Keratinocyte (primary cell): ENCODE measurements around the gene ANAPC2. TPM values are rescaled to one million over a fixed set of nuclear protein-coding genes. Genes with fewer than 3 reads are reported as not detected.

ENCODE experiments used
- DNase-seq: peaks from one replicate; pipeline ENCODE4 v3.0.0-alpha.2; 2011; ENCODE audit warnings: low read depth, missing footprints, low spot score
- FAIRE-seq: peaks from 2 replicates; lab custom pipeline; 2011; peaks lifted over from hg19 to GRCh38; lab: Jason Lieb, UNC
- H2AFZ ChIP-seq: 2 replicates; pipeline ENCODE4 v1.6.0; 2012; ENCODE audit warnings: low read length, control low read depth, inconsistent platforms; ENCODE audit not compliant: control insufficient read depth
- H3K27ac ChIP-seq: 2 replicates; pipeline ENCODE4 v1.5.1; 2011; ENCODE audit warnings: low read length; ENCODE audit not compliant: control insufficient read depth, insufficient read depth
- H3K27me3 ChIP-seq: 3 replicates; pipeline ENCODE4 v1.6.0; 2011; ENCODE audit warnings: low read length; ENCODE audit not compliant: control insufficient read depth, insufficient read depth; ENCODE audit errors: extremely low read depth
- H3K36me3 ChIP-seq, 2 experiments: 2 replicates in 1 of 2; 3 replicates in 1 of 2; pipeline ENCODE4 v1.5.1; 2011; ENCODE audit warnings: low read length in 2 of 2, mild to moderate bottlenecking in 1 of 2; ENCODE audit not compliant: control insufficient read depth in 2 of 2, insufficient read depth in 2 of 2; ENCODE audit errors: extremely low read depth in 1 of 2
- H3K4me1 ChIP-seq: 3 replicates; pipeline ENCODE4 v1.5.1; 2011; ENCODE audit warnings: low read length; ENCODE audit not compliant: control insufficient read depth, insufficient read depth; ENCODE audit errors: extremely low read depth
- H3K4me2 ChIP-seq: 3 replicates; pipeline ENCODE4 v1.6.0; 2011; ENCODE audit warnings: low read depth, low read length; ENCODE audit not compliant: control insufficient read depth, insufficient read depth; ENCODE audit errors: extremely low read depth
- H3K4me3 ChIP-seq, 3 experiments: fragments of 200-600 bp in 1 of 3; sonication (generic) in 1 of 3; 2 replicates in 2 of 3; 3 replicates in 1 of 3; pipeline ENCODE4 v1.5.1; 2011 to 2016; ENCODE audit warnings: low read length in 3 of 3, mild to moderate bottlenecking in 3 of 3, control low read depth in 2 of 3, inconsistent platforms in 1 of 3, low read depth in 1 of 3, mixed read lengths in 1 of 3, mixed run types in 1 of 3, moderate library complexity in 1 of 3; ENCODE audit not compliant: control insufficient read depth in 2 of 3, insufficient read depth in 2 of 3; ENCODE audit errors: extremely low read depth in 1 of 3
- H3K79me2 ChIP-seq: 2 replicates; pipeline ENCODE4 v1.6.0; 2012; ENCODE audit warnings: low read length; ENCODE audit not compliant: control insufficient read depth, insufficient read depth
- H3K9ac ChIP-seq: 3 replicates; pipeline ENCODE4 v1.6.0; 2011; ENCODE audit warnings: low read length; ENCODE audit not compliant: control insufficient read depth, insufficient read depth; ENCODE audit errors: extremely low read depth
- H3K9me1 ChIP-seq: 3 replicates; pipeline ENCODE4 v1.6.0; 2011; ENCODE audit warnings: low read length; ENCODE audit not compliant: control insufficient read depth, insufficient read depth; ENCODE audit errors: extremely low read depth
- H3K9me3 ChIP-seq: 2 replicates; pipeline ENCODE4 v1.5.1; 2012; ENCODE audit warnings: low read depth, low read length; ENCODE audit not compliant: control insufficient read depth
- H4K20me1 ChIP-seq: 3 replicates; pipeline ENCODE4 v1.6.0; 2011; ENCODE audit warnings: low read length; ENCODE audit not compliant: control insufficient read depth, insufficient read depth; ENCODE audit errors: extremely low read depth
- CTCF ChIP-seq, 3 experiments: IDR thresholded peaks in 1 of 3; conservative IDR thresholded peaks in 1 of 3; optimal IDR thresholded peaks in 1 of 3; 2 replicates in 2 of 3; 3 replicates in 1 of 3; pipeline versions ENCODE3 to v1.5.1; 2011; ENCODE audit warnings: low read length in 3 of 3, mild to moderate bottlenecking in 3 of 3, moderate library complexity in 2 of 3, control low read depth in 1 of 3, inconsistent platforms in 1 of 3; ENCODE audit not compliant: insufficient read depth in 2 of 3; ENCODE audit errors: extremely low read depth in 1 of 3
- EZH2 ChIP-seq: IDR thresholded peaks from one replicate; pipeline ENCODE4 v1.6.1; 2012; ENCODE audit warnings: inconsistent platforms, mild to moderate bottlenecking, low read length, moderate library complexity
- dilution Hi-C: fragments of 300-500 bp; cut with MboI; formaldehyde crosslinking; loops from one replicate; pipeline ENCODE4 v1.7.0; 2020; ENCODE audit warnings: low sequenced_read_pairs; ENCODE audit not compliant: extremely low pct_ligation_motif_present
- polyA plus RNA-seq, 5 experiments: library from polyadenylated mRNA; depleted of rRNA in 3 of 5; stranded (reverse) in 3 of 5; stranded (forward) in 1 of 5; unstranded in 1 of 5; fragments of >200 nt; gene quantifications; 1 replicate in 1 of 5; 2 replicates in 3 of 5; 3 replicates in 1 of 5; pipeline versions ENCODE4 v1.2.1 to v1.2.3, GENCODE V29; 2011 to 2012; ENCODE audit warnings: missing spikeins in 2 of 5, low read depth in 1 of 5, low replicate concordance in 1 of 5

The ANAPC2 gene
- polyA plus RNA-seq, 1 donor (not counting 4 experiments of a cell fraction or from before 2014, with no cell fraction given) = 11.9 TPM

- Histone ChIP-seq H3K36me3 (peaks cover 18 to 21% of the 10 kb centered on the region in 2 experiments), H3K4me2 (no peak overlapping the region), H4K20me1 (no peaks in the 10 kb centered on the region)
These were observed 4.3 kb downstream of the ANAPC2 start for GRCh38 chr9:137183980-137184595.

GRCh38 chr9:137182836-137183235, 5.5 kb downstream of the ANAPC2 start:
- Histone ChIP-seq H3K27me3 (no peaks in the 10 kb centered on the region), H4K20me1 (no peaks in the 10 kb centered on the region), H3K79me2 (peaks cover 25% of the 10 kb centered on the region), H3K27ac (no peak overlapping the region), H2AFZ (no peak overlapping the region), H3K9me1 (no peaks in the 10 kb centered on the region), H3K4me2 (no peak overlapping the region), H3K4me1 (peaks cover 12% of the 10 kb centered on the region), H3K4me3 (no peak overlapping the region), H3K9me3 (no peaks in the 10 kb centered on the region), H3K9ac (no peak overlapping the region), H3K36me3 (peaks cover 18 to 21% of the 10 kb centered on the region in 2 experiments)
- TF ChIP-seq CTCF (optimal IDR thresholded peaks at IDR 0.05 in 1 of 3, IDR thresholded peaks at IDR 0.05 in 1 of 3, conservative IDR thresholded peaks at IDR 0.05 in 1 of 3; ENCODE audit: extremely low read depth in 1 of 3, insufficient read depth in 2 of 3, low read length in 3 of 3) (no peak), EZH2 (no peak)
- DNase-seq = no peak
- FAIRE-seq = no peak
- dilution Hi-C loops = no loop called here

More at GRCh38 chr9:137183980-137184595, 4.3 kb downstream of the ANAPC2 start:
- no peak overlapping the region for H2AFZ ChIP-seq
- no peaks in the 10 kb centered on the region for H3K9me1 ChIP-seq
- no peaks in the 10 kb centered on the region for H3K9me3 ChIP-seq
- no peaks in the 10 kb centered on the region for H3K27me3 ChIP-seq
- peaks cover 30% of the 10 kb centered on the region for H3K79me2 ChIP-seq
- no peak overlapping the region for H3K9ac ChIP-seq
- DNase-seq = no peak
- H3K27ac ChIP-seq = no peak overlapping the region
- peaks cover 13% of the 10 kb centered on the region for H3K4me1 ChIP-seq
- dilution Hi-C loops = no loop called here
- no peak for FAIRE-seq
- H3K4me3 ChIP-seq = no peak overlapping the region
- TF ChIP-seq EZH2 (no peak), CTCF (optimal IDR thresholded peaks at IDR 0.05 in 1 of 3, IDR thresholded peaks at IDR 0.05 in 1 of 3, conservative IDR thresholded peaks at IDR 0.05 in 1 of 3; ENCODE audit: extremely low read depth in 1 of 3, insufficient read depth in 2 of 3, low read length in 3 of 3) (no peak)
